Gastrocnemius medialis (tissue), 4 donors: ENCODE results near the gene RSPH1. TPM values are rescaled to one million over a fixed set of nuclear protein-coding genes. Genes with fewer than 3 reads are reported as not detected.

Experiments used
- ATAC-seq, 2 donors: fragments of 150-250 bp; one replicate each; pipeline ENCODE4 v1.9.1; 2016
- DNase-seq, 2 donors: peaks; one replicate each; pipeline ENCODE4 v3.0.0-alpha.2; 2019
- H3K27ac ChIP-seq, 4 donors: fragments of 200-600 bp; sonication (generic); 1 replicate in 1 of 4; 2 replicates in 3 of 4; pipeline ENCODE4 v1.5.1; 2016 to 2018; ENCODE audit warnings: mild to moderate bottlenecking in 2 of 4, moderate library complexity in 1 of 4
- H3K27me3 ChIP-seq, 3 donors: fragments of 200-600 bp; sonication (generic) in 2 of 3; 1 replicate in 1 of 3; 2 replicates in 2 of 3; pipeline versions ENCODE4 v1.5.1 to v1.6.0; 2016 to 2019; ENCODE audit warnings: mild to moderate bottlenecking in 1 of 3, moderate library complexity in 1 of 3
- H3K36me3 ChIP-seq, 2 donors: fragments of 200-600 bp; sonication (generic) in 1 of 2; one replicate each; pipeline ENCODE4 v1.5.1; 2017 to 2018
- H3K4me1 ChIP-seq, 2 donors: fragments of 200-600 bp; sonication (generic) in 1 of 2; one replicate each; pipeline ENCODE4 v1.5.1; 2016 to 2017; ENCODE audit warnings: mild to moderate bottlenecking in 2 of 2
- H3K4me3 ChIP-seq, 4 donors: fragments of 200-600 bp; sonication (generic) in 3 of 4; 1 replicate in 1 of 4; 2 replicates in 3 of 4; pipeline ENCODE4 v1.5.1; 2016 to 2019; ENCODE audit warnings: mild to moderate bottlenecking in 2 of 4
- H3K9me3 ChIP-seq, 3 donors: fragments of 200-600 bp; sonication (generic) in 2 of 3; 1 replicate in 1 of 3; 2 replicates in 2 of 3; pipeline ENCODE4 v1.5.1; 2016 to 2019
- CTCF ChIP-seq, 5 experiments: fragments of 450-650 bp in 3 of 5; fragments of 200-600 bp in 2 of 5; sonication (generic) in 2 of 5; IDR thresholded peaks in 4 of 5; conservative IDR thresholded peaks in 1 of 5; 1 replicate in 4 of 5; 2 replicates in 1 of 5; pipeline ENCODE4 v1.5.1; 2016 to 2019; ENCODE audit warnings: antibody characterized with exemption in 5 of 5, mild to moderate bottlenecking in 3 of 5, moderate library complexity in 3 of 5
- POLR2A ChIP-seq, 2 donors: fragments of 450-650 bp; IDR thresholded peaks; one replicate each; pipeline ENCODE4 v1.6.1; 2017; ENCODE audit warnings: antibody characterized with exemption in 2 of 2, mild to moderate bottlenecking in 2 of 2, moderate library complexity in 2 of 2
- in situ Hi-C, 4 donors: fragments of 200-750 bp; cut with MboI; loops; one replicate each; pipeline versions ENCODE4 v1.15.0 to v1.8.0; 2017; ENCODE audit warnings: low sequenced_read_pairs in 4 of 4
- intact Hi-C: fragments of 100-400 bp; cut with DNase I; formaldehyde crosslinking; loops from one replicate; pipeline ENCODE4 v1.15.1; 2023; ENCODE audit warnings: low total_unique reads
- total RNA-seq, 4 donors: library from RNA; depleted of rRNA; stranded (reverse); fragments of >200 nt; gene quantifications; one replicate each; pipeline versions ENCODE4 v1.1.0 to v1.2.3, GENCODE V29; 2016

The RSPH1 gene
- total RNA-seq, result under 1 TPM in 1 of 4 donors, not detected in 3; 0.29 TPM

GRCh38 chr21:42496120-42496838 lies at the start of gene RSPH1:
Gene RSPH1, minus strand, starts transcription at chr21:42496224. Its CDS starts 38 bp downstream, at chr21:42496186.
- DNase-seq (peak; percentile 99), ATAC-seq (peak; percentile 99)
- in situ Hi-C loops, result no loop called here
- Histone ChIP-seq H3K9me3 (no peaks in the 10 kb centered on the region), H3K36me3 (no peaks in the 10 kb centered on the region), H3K27ac (peak within 1 kb of the TSS; percentile 83 to 86 (median 85)), H3K27me3 (no peaks in the 10 kb centered on the region), H3K4me3 (peak within 1 kb of the TSS; percentile 66 to 83 (median 76)), H3K4me1 (peaks cover 0 to 5% of the 10 kb centered on the region in 2 donors)
- TF ChIP-seq POLR2A (IDR thresholded peaks at IDR 0.05) (peak; percentile 67 to 81), CTCF (IDR thresholded peaks at IDR 0.05 in 4 of 5, conservative IDR thresholded peaks at IDR 0.05 in 1 of 5) (no peak)
- intact Hi-C loops, result loop anchor here (2.0 kb wide), 2 partner anchors 19 to 37 kb away; no protein-coding TSS in a partner anchor

GRCh38 chr21:42545745-42546144 lies 49.7 kb upstream of the RSPH1 start:
- Histone ChIP-seq H3K36me3 (peaks cover 0 to 51% of the 10 kb centered on the region in 2 donors), H3K27ac (no peak overlapping the region), H3K4me1 (no peaks in the 10 kb centered on the region), H3K27me3 (no peaks in the 10 kb centered on the region), H3K4me3 (no peak overlapping the region), H3K9me3 (no peaks in the 10 kb centered on the region)
- intact Hi-C loops, result no loop called here
- no peak for ATAC-seq
- in situ Hi-C loops, result no loop called here
- TF ChIP-seq POLR2A (IDR thresholded peaks at IDR 0.05), result no peak
- DNase-seq, result no peak

- ATAC-seq (no peak), DNase-seq (no peak)
- H3K9me3 ChIP-seq, result no peaks in the 10 kb centered on the region
- peaks cover 0 to 51% of the 10 kb centered on the region in 2 donors for H3K36me3 ChIP-seq
- no peak for TF ChIP-seq CTCF (IDR thresholded peaks at IDR 0.05 in 4 of 5, conservative IDR thresholded peaks at IDR 0.05 in 1 of 5)
- TF ChIP-seq POLR2A (IDR thresholded peaks at IDR 0.05), result no peak
- H3K4me1 ChIP-seq, result no peaks in the 10 kb centered on the region
- in situ Hi-C loops, result no loop called here
- no peak overlapping the region for H3K27ac ChIP-seq
- H3K4me3 ChIP-seq, result no peak overlapping the region
- intact Hi-C loops, result no loop called here
- H3K27me3 ChIP-seq, result no peaks in the 10 kb centered on the region
Observed at GRCh38 chr21:42545317-42545716, 49.3 kb upstream of the RSPH1 start.

GRCh38 chr21:42544544-42544943 lies 48.5 kb upstream of the RSPH1 start:
- intact Hi-C loops, result no loop called here
- no peak for DNase-seq
- Histone ChIP-seq H3K9me3 (no peaks in the 10 kb centered on the region), H3K27ac (no peak overlapping the region), H3K36me3 (peaks cover 0 to 51% of the 10 kb centered on the region in 2 donors), H3K4me1 (no peaks in the 10 kb centered on the region), H3K4me3 (no peak overlapping the region), H3K27me3 (no peaks in the 10 kb centered on the region)
- in situ Hi-C loops, result no loop called here
- ATAC-seq, result no peak
- no peak for TF ChIP-seq CTCF (IDR thresholded peaks at IDR 0.05 in 4 of 5, conservative IDR thresholded peaks at IDR 0.05 in 1 of 5)
- no peak for TF ChIP-seq POLR2A (IDR thresholded peaks at IDR 0.05)

- no peaks in the 10 kb centered on the region for H3K27me3 ChIP-seq
- intact Hi-C loops, result no loop called here
- H3K9me3 ChIP-seq, result no peaks in the 10 kb centered on the region
- no peak for TF ChIP-seq CTCF (IDR thresholded peaks at IDR 0.05 in 4 of 5, conservative IDR thresholded peaks at IDR 0.05 in 1 of 5)
- no peak for TF ChIP-seq POLR2A (IDR thresholded peaks at IDR 0.05)
- H3K36me3 ChIP-seq, result peaks cover 0 to 42% of the 10 kb centered on the region in 2 donors
- no peak overlapping the region for H3K27ac ChIP-seq
- ATAC-seq (no peak), DNase-seq (peak in 1 of 2 donors; percentile 1)
- no peaks in the 10 kb centered on the region for H3K4me1 ChIP-seq
- H3K4me3 ChIP-seq, result no peak overlapping the region
- in situ Hi-C loops, result no loop called here
Observed at GRCh38 chr21:42543106-42543847, 47.3 kb upstream of the RSPH1 start.
